RKO (cell line): ENCODE data around the gene TACR1.

Experiments used
- DNase-seq: peaks from one replicate; pipeline ENCODE4 v3.0.0-alpha.2; 2016; ENCODE audit warnings: low spot score

The TACR1 gene

GRCh38 chr2:75018162-75018561 lies 181.2 kb downstream of the TACR1 start:
- no peak for DNase-seq

DNA sequence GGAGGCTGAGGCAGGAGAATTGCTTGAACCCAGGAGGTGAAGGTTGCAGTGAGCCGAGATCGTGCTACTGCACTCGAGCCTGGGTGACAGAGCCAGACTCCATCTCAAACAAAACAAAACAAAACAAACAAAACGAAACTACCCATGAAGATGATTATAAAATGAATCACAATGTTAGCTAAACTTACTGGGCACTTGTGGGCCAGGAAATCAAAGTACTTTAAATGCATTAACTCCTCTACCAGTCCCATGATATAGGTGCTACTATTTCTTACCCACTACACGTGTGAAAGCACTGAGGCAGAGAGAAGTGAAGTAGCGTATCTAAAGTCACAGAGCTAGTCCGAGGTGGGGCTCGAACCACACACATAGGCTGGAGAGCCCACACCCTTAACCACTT lies 187.2 kb downstream of the TACR1 start:
- DNase-seq: no peak

GRCh38 chr2:75010571-75010970 lies 188.7 kb downstream of the TACR1 start:
- no peak for DNase-seq

DNA sequence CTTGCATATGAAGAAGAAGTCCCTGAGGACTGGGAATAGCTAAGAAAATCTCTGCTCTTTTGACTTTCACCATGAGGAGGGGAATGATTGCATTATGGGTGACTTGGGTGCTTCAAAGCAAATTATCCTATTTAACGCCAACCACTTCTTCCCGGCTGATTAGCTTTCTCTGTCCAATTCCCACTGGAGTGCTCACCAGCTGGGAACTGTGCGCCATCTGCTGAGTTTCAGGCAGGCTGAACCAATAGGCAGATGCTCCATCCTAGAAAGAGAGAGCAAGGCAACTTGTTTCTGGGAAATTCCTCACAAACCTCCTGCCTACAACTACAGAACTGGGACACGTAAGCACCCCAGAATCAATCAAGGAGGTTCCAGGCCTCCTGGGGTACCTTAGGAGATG lies 191.5 kb downstream of the TACR1 start:
- no peak for DNase-seq

GRCh38 chr2:75007061-75007460 lies 192.3 kb downstream of the TACR1 start:
- DNase-seq: no peak

DNA sequence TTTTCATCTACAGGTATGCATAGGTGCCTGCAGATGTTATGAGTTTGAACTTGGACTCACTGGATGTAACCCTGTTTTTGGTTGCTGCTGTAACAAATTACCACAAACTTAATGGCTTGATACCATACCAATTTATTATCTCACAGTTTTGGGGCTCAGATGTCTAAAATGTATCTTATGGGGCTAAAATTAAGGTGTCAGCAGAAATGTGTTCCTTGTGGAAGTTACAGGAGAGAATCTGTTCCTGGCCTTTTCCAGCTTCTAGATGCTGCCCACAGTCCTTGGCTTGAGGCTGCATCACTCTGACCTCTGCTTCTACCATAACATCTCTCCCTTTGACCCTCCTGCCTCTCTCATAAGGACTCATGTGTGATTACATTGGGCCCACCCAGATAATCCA lies 193.3 kb downstream of the TACR1 start:
- no peak for DNase-seq

GRCh38 chr2:75003773-75004172 lies 195.5 kb downstream of the TACR1 start:
- DNase-seq: no peak

DNA sequence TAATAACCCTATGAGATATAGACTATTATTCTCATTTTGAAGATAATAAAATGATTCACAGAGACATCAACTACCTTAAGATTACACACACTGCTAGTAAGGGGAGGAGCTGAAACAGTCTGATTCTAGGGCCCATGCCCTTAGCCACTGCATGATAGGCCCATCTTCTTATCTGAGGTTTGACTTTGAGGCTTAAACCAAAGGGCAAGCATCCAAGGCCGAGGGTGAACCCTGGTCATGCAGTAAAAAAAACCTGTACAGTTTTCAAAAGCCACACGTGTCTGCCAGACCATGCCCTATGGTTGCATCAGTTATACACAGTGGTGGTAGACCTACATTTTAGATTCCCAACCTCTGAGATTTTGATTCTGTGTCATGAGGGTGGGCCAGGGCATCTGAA lies 196.0 kb downstream of the TACR1 start:
- no peak for DNase-seq

DNA sequence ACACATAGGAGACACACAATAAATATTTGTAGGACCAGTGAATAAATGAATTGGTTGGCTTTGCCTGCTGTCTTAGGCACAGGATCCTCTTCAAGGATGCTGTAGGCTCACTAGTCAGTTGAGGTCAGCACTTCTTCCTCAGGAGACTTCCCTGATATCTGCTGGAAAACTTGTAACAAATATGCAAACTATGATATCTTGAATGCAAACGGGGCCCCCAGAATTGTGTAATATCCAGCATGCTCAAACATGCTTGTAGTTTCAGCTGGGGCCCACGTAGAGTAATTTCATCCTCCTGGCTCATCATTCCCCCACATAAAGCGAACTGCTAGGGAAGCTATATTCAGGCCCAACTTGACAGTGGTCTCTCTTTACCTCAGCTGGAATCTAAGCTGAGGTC lies 197.3 kb downstream of the TACR1 start:
- no peak for DNase-seq

DNA sequence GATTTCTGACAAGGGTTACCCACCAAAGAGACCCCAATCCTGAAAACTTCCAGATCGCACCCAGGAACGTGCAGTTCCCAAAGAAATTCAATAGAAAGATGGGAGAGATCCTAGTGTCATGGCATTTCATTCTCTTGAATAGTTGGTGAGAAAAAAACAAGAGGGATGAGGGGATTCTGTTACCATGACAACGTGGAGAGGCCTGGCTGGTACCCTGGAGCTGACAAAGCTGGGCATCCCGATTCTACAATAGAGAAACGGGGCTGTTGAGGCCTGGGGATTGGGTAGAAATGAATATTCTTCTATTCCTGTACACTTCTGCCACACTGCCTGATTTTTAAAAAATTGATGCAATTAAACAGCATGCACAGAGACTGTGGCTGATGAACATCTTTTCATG lies 199.9 kb downstream of the TACR1 start:
- DNase-seq: no peak
